IPS DF 4.7 (cell line): ENCODE data around the gene GMPS.
"Not testable (repeated sequence)": the region's sequence is repeated elsewhere in the genome, so short reads cannot be mapped to it uniquely, and the experiment has no call there.

ENCODE experiments used
- DNase-seq: peaks from one replicate; pipeline ENCODE4 v3.0.0-alpha.2; 2013; ENCODE audit warnings: low spot score; ENCODE audit errors: extremely low read depth

Gene GMPS

GRCh38 chr3:155872904-155873646 is 2.6 kb downstream of the GMPS start:
- DNase-seq: no peak

- no peak for DNase-seq
Observed at GRCh38 chr3:155876037-155876436, 5.6 kb downstream of the GMPS start.

- DNase-seq: no peak
Observed at GRCh38 chr3:155876503-155876902, 6.1 kb downstream of the GMPS start.

GRCh38 chr3:155880286-155880685 is 9.8 kb downstream of the GMPS start:
- no peak for DNase-seq

- no peak for DNase-seq
Observed at GRCh38 chr3:155884292-155884691, 13.8 kb downstream of the GMPS start.

GRCh38 chr3:155885292-155885691 is 14.8 kb downstream of the GMPS start:
- no peak for DNase-seq

GRCh38 chr3:155886348-155886747 is 15.9 kb downstream of the GMPS start:
- not testable (repeated sequence) for DNase-seq

GRCh38 chr3:155886915-155887314 is 16.5 kb downstream of the GMPS start:
- no peak for DNase-seq

- no peak for DNase-seq
Observed at GRCh38 chr3:155889212-155889611, 18.8 kb downstream of the GMPS start.

GRCh38 chr3:155889952-155890351 is 19.5 kb downstream of the GMPS start:
- no peak for DNase-seq

GRCh38 chr3:155890671-155891190 is 20.3 kb downstream of the GMPS start:
- DNase-seq: no peak

GRCh38 chr3:155891321-155891720 is 20.9 kb downstream of the GMPS start:
- DNase-seq: no peak

GRCh38 chr3:155895379-155895900 is 25.0 kb downstream of the GMPS start:
- no peak for DNase-seq

- no peak for DNase-seq
Observed at GRCh38 chr3:155906900-155907299, 36.5 kb downstream of the GMPS start.

GRCh38 chr3:155908086-155908485 is 37.6 kb downstream of the GMPS start:
- no peak for DNase-seq

- no peak for DNase-seq
Observed at GRCh38 chr3:155908605-155909004, 38.2 kb downstream of the GMPS start.

- no peak for DNase-seq
Observed at GRCh38 chr3:155912090-155912489, 41.6 kb downstream of the GMPS start.

- DNase-seq: no peak
Observed at GRCh38 chr3:155912579-155913190, 42.2 kb downstream of the GMPS start.

- no peak for DNase-seq
Observed at GRCh38 chr3:155917781-155918180, 47.3 kb downstream of the GMPS start.

- no peak for DNase-seq
Observed at GRCh38 chr3:155919728-155920127, 49.3 kb downstream of the GMPS start.

GRCh38 chr3:155921486-155921885 is 51.0 kb downstream of the GMPS start:
- DNase-seq: no peak

GRCh38 chr3:155934230-155934629 is 63.8 kb downstream of the GMPS start:
- no peak for DNase-seq

- no peak for DNase-seq
Observed at GRCh38 chr3:155938409-155938808, 68.0 kb downstream of the GMPS start.
